MM.1S (cell line): ENCODE data around the gene PHACTR1.

ENCODE experiments used
- DNase-seq: peaks from one replicate; pipeline ENCODE4 v3.0.0-alpha.2; 2015
- H2AFZ ChIP-seq: fragments of 300-600 bp; sonication (generic); 2 replicates; pipeline ENCODE4 v1.6.0; 2016; ENCODE audit warnings: antibody characterized with exemption, low read length
- H3F3A ChIP-seq: fragments of 300-600 bp; sonication (generic); 2 replicates; pipeline ENCODE4 v1.6.1; 2016; ENCODE audit warnings: mild to moderate bottlenecking, antibody characterized with exemption, low read length, moderate library complexity, mixed read lengths; ENCODE audit not compliant: insufficient read depth
- H3K27ac ChIP-seq: fragments of 300-600 bp; sonication (generic); 2 replicates; pipeline ENCODE4 v1.5.1; 2016; ENCODE audit warnings: mild to moderate bottlenecking, low read length
- H3K27me3 ChIP-seq: fragments of 300-600 bp; sonication (generic); replicated peaks from 2 replicates; pipeline ENCODE4 v1.6.0; 2016; ENCODE audit warnings: low read length; ENCODE audit not compliant: insufficient read depth
- H3K36me3 ChIP-seq: fragments of 300-600 bp; sonication (generic); replicated peaks from 2 replicates; pipeline ENCODE4 v1.6.1; 2016; ENCODE audit warnings: mild to moderate bottlenecking, low read length, mixed read lengths; ENCODE audit not compliant: insufficient read depth
- H3K4me1 ChIP-seq: fragments of 300-600 bp; sonication (generic); 2 replicates; pipeline ENCODE4 v1.6.1; 2016; ENCODE audit warnings: low read length, mixed read lengths
- H3K4me2 ChIP-seq: fragments of 300-600 bp; sonication (generic); 2 replicates; pipeline ENCODE4 v1.6.0; 2016; ENCODE audit warnings: low read depth, low read length
- H3K4me3 ChIP-seq: fragments of 300-600 bp; sonication (generic); 2 replicates; pipeline ENCODE4 v1.5.1; 2016; ENCODE audit warnings: low read length, mixed read lengths
- H3K79me2 ChIP-seq: fragments of 300-600 bp; sonication (generic); 2 replicates; pipeline ENCODE4 v1.6.1; 2016; ENCODE audit warnings: mixed run types, low read length, mixed read lengths
- H3K9ac ChIP-seq: fragments of 300-600 bp; sonication (generic); 2 replicates; pipeline ENCODE4 v1.6.1; 2016; ENCODE audit warnings: low read length, mixed read lengths
- H3K9me2 ChIP-seq: fragments of 300-600 bp; sonication (generic); replicated peaks from 2 replicates; pipeline ENCODE4 v1.6.1; 2016; ENCODE audit warnings: mild to moderate bottlenecking, low read length, mixed read lengths; ENCODE audit not compliant: insufficient read depth
- H3K9me3 ChIP-seq: fragments of 300-600 bp; sonication (generic); replicated peaks from 2 replicates; pipeline ENCODE4 v1.6.1; 2016; ENCODE audit warnings: mild to moderate bottlenecking, low read length, mixed read lengths; ENCODE audit not compliant: insufficient read depth
- H4K20me1 ChIP-seq: fragments of 300-600 bp; sonication (generic); 2 replicates; pipeline ENCODE4 v1.6.1; 2016; ENCODE audit warnings: mild to moderate bottlenecking, low read length, moderate library complexity, mixed read lengths; ENCODE audit not compliant: insufficient read depth
- CTCF ChIP-seq: fragments of 300-600 bp; sonication (generic); IDR thresholded peaks from 2 replicates; pipeline ENCODE4 v1.5.1; 2016; ENCODE audit warnings: antibody characterized with exemption, low read length, mixed read lengths
- EZH2 ChIP-seq: fragments of 300-600 bp; sonication (generic); optimal IDR thresholded peaks from 2 replicates; pipeline ENCODE3; 2017; ENCODE audit warnings: low read depth, mild to moderate bottlenecking, antibody characterized with exemption, low read length, mixed read lengths
- EZH2phosphoT487 ChIP-seq: fragments of 300-600 bp; sonication (generic); IDR thresholded peaks from 2 replicates; pipeline ENCODE4 v1.6.1; 2018; ENCODE audit warnings: antibody characterized with exemption, low read length

PHACTR1 gene

DNA sequence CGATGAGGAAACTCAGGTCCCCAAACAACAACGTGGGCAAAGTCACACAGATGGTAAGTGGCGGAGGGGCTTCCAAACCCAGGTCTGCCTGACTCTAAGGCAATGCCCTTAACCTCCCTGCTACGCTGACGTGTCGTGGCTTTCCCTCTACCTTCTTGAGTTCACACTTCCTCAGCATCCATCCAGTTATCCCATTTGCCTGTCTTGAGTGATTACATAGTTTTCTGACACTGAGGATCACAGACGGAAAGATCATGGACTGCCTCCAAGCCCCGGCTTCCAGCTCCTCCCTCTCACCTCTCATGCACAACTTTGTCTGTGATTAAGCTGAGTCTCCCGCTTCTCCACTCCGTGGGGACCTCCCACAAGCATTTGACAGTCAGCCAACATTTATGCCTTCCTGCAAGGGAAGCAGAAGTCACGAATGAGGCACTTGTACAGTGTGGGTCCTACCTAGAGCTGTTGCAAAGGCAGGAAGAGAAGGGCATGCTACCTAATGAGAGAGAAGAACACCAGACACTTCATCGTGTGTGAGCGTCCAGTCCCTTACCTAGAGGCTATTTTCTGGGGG is 578.0 kb downstream of the PHACTR1 start:
- Histone ChIP-seq H3K27me3 (no peaks in the 10 kb centered on the region), H4K20me1 (no peaks in the 10 kb centered on the region), H3K9ac (no peak overlapping the region), H3K4me3 (no peak overlapping the region), H3K4me1 (no peaks in the 10 kb centered on the region), H3K27ac (no peak overlapping the region), H3K4me2 (no peak overlapping the region), H3K9me2 (no peaks in the 10 kb centered on the region), H3K79me2 (no peaks in the 10 kb centered on the region), H2AFZ (no peak overlapping the region), H3K36me3 (no peaks in the 10 kb centered on the region), H3K9me3 (no peaks in the 10 kb centered on the region), H3F3A (no peaks in the 10 kb centered on the region)
- TF ChIP-seq EZH2phosphoT487 (no peak), EZH2 (no peak), CTCF (no peak)
- no peak for DNase-seq

DNA sequence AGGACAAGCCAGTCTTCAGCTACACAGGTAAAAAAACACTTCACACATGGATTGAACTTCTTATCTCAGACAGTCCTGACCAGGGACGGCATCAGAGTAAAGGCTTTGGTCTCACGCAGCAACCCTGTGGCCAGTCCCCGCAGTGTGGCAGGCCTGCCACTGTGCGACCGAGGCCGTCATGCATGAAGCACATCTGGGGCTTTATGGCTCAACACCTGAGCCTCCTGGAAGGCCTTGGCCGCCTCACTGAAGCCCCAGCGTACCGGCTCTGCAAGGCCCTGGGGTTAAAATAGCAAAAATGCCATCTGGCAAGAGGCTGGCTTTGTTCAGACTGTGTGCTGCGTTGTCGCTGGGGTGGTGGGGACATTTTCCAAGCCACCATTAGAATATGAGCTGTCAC is 579.0 kb downstream of the PHACTR1 start:
- no peak overlapping the region for H3K27ac ChIP-seq
- no peak overlapping the region for H3K4me3 ChIP-seq
- H3K4me2 ChIP-seq, result no peak overlapping the region
- H3K9ac ChIP-seq, result no peak overlapping the region
- no peaks in the 10 kb centered on the region for H3K79me2 ChIP-seq
- no peaks in the 10 kb centered on the region for H3K9me2 ChIP-seq
- no peak for TF ChIP-seq EZH2phosphoT487
- TF ChIP-seq EZH2, result no peak
- no peak for TF ChIP-seq CTCF
- H3K9me3 ChIP-seq, result no peaks in the 10 kb centered on the region
- H3K27me3 ChIP-seq, result no peaks in the 10 kb centered on the region
- no peaks in the 10 kb centered on the region for H3K4me1 ChIP-seq
- no peak overlapping the region for H2AFZ ChIP-seq
- H3F3A ChIP-seq, result no peaks in the 10 kb centered on the region
- no peaks in the 10 kb centered on the region for H3K36me3 ChIP-seq
- no peak for DNase-seq
- H4K20me1 ChIP-seq, result no peaks in the 10 kb centered on the region

GRCh38 chr6:13296536-13296997 is 580.0 kb downstream of the PHACTR1 start:
- Histone ChIP-seq H3K27ac (no peak overlapping the region), H3K27me3 (no peaks in the 10 kb centered on the region), H3K79me2 (no peaks in the 10 kb centered on the region), H3K36me3 (no peaks in the 10 kb centered on the region), H3K9ac (no peak overlapping the region), H2AFZ (no peak overlapping the region), H3K4me3 (no peak overlapping the region), H3F3A (no peaks in the 10 kb centered on the region), H3K9me3 (no peaks in the 10 kb centered on the region), H3K4me1 (no peaks in the 10 kb centered on the region), H4K20me1 (no peaks in the 10 kb centered on the region), H3K9me2 (no peaks in the 10 kb centered on the region), H3K4me2 (no peak overlapping the region)
- DNase-seq, result no peak
- TF ChIP-seq EZH2phosphoT487, result no peak
- TF ChIP-seq EZH2, result no peak
- TF ChIP-seq CTCF, result no peak
